Activated CD8-positive, alpha-beta memory T cell treated with anti-CD3 and anti-CD28 coated beads for 4 hours (primary cell): Measurements from ENCODE around the gene KRTAP2-4.
"Not testable (repeated sequence)": the region's sequence is repeated elsewhere in the genome, so short reads cannot be mapped to it uniquely, and the experiment has no call there.

ENCODE experiments used
- DNase-seq, 2 donors: peaks; one replicate each; pipeline ENCODE4 v3.0.0-alpha.2; 2020; ENCODE audit warnings: low read depth in 2 of 2

KRTAP2-4 gene

DNA sequence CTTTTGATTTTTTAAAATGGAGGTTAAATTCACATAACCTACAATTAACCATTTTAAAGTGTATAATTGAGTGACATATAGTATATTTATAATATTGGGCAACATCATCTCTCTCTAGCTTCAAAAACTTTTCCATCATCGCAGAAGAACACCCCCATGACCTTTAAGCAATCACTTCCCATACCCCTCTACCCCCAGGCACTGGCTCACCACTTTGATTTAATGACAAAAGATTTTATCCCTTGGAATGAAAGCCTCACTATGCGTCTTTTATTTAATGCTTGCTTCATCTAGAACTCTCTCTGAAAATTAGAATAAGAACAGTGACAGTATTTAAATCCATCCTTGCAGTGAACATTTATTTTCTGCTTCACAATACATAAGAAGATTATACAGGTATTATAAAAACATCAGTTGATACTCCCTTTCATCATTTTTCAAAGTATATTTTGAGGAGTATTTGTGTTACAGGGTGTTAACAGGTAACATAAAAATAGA lies 27.8 kb downstream of the KRTAP2-4 start:
- DNase-seq: no peak

- not testable (repeated sequence) for DNase-seq
These were observed 31.2 kb downstream of the KRTAP2-4 start, which contains the start of gene KRTAP1-3 for GRCh38 chr17:41034346-41034935. Gene KRTAP1-3 (minus strand): TSS chr17:41034874. CDS start chr17:41034821, 53 bp downstream.

- no peak for DNase-seq
These were observed 35.9 kb downstream of the KRTAP2-4 start, which contains the start of gene KRTAP1-4 for GRCh38 chr17:41029633-41030245. Gene KRTAP1-4 (minus strand): TSS chr17:41030195. CDS start chr17:41030078, 117 bp downstream.

- no peak for DNase-seq
These were observed 38.8 kb downstream of the KRTAP2-4 start, which contains the start of gene KRTAP1-5 for GRCh38 chr17:41026715-41027471. Gene KRTAP1-5 (minus strand): TSS chr17:41027208. CDS start chr17:41027155, 53 bp downstream.

GRCh38 chr17:41024697-41025096 lies 41.0 kb downstream of the KRTAP2-4 start:
- DNase-seq: no peak

GRCh38 chr17:41020336-41020735 lies 45.3 kb downstream of the KRTAP2-4 start:
- no peak for DNase-seq

DNA sequence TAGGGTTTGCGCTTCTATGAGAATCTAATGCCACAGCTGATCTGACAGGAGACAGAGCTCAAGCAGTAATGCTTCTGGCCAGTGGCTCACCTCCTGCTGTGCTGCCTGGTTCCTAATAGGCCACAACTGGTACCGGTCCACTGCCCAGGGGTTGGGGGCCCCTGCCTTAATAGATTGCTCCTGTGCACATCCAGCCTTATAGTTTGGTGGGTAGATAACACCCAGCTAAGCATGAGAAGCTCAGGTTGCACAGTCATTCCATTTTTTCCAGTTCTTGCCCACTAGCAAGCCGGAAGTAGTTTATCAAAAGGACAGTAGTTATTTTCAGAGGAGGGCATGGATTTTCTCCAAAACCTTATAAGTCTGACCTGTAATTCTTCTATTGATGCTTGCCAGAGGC lies 46.3 kb downstream of the KRTAP2-4 start:
- no peak for DNase-seq

GRCh38 chr17:41018541-41018940 lies 47.1 kb downstream of the KRTAP2-4 start:
- DNase-seq: no peak

- DNase-seq: no peak
These were observed 49.0 kb downstream of the KRTAP2-4 start for GRCh38 chr17:41016578-41017215.

GRCh38 chr17:41015454-41015853 lies 50.2 kb downstream of the KRTAP2-4 start:
- DNase-seq: no peak
